AG20443 (cell line): ENCODE results near the gene KIF3B.
"Not testable (repeated sequence)": the region's sequence is repeated elsewhere in the genome, so short reads cannot be mapped to it uniquely, and the experiment has no call there.

Source experiments
- DNase-seq: peaks from one replicate; pipeline ENCODE4 v3.0.0; 2012; ENCODE audit warnings: low spot score, mixed read lengths

Gene KIF3B

DNA sequence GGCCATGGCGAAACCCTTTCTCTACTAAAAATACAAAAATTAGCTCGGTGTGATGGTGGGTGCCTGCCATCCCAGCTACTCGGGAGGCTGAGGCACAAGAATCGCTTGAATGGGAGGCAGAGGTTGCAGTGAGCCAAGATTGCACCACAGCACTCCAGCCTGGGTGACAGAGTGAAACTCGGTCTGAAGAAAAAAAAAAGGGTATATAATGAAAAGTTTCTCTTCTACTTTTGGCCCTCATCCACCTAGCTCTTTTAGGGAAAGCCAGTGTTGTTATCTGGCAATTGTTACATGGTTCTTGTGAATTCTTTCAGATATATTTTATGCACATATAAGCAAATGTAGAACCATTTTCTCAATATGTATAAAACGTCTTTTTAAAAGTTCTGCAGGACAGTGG, 19.0 kb downstream of the KIF3B start:
- no peak for DNase-seq

DNA sequence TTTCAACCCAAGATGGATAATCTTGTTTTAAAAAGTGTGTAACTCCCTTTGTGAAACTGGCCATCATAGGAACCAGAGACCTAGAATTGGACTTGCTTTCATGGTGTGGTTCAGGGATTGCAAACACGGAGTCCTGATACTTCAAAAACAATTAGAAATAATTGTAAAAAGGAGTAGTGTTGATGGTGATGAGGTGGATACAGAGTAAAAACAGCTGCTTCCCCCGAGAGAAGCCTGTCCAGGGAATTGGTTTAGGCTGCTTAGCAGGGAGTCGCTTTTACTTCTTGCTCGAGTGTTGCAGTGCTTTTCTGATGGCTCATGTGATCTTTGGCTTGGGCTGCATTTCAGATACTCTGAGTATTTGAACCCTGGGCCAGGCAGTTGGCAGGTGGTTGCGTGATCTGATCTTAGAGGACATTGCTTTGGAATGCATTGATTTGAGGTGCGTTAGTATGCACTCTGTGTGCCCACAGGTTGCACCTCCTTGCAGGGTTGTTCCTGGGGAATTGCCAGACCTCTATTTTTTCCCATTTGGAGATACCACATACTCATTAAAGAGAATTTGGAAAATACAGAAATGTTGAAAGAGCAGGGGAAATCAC, 19.5 kb downstream of the KIF3B start:
- no peak for DNase-seq

DNA sequence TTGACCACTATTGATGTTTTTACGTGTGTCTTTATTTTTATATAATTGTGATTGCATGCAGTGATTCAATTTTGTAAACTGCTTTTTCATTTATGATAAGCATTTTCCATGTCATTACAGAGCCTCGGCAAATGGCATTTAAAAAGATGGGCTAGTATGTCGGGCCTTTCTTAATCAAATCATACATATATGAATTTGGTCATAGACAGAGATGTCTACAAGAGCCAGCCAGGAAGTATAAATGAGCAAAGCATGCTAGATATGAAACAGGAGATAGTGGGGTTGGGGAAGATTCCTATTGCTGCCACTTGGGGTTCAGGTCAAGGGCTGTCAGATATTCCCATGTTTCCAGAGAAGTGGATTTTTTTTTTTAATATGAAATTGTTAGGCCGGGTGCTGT, 20.0 kb downstream of the KIF3B start:
- DNase-seq, result no peak

DNA sequence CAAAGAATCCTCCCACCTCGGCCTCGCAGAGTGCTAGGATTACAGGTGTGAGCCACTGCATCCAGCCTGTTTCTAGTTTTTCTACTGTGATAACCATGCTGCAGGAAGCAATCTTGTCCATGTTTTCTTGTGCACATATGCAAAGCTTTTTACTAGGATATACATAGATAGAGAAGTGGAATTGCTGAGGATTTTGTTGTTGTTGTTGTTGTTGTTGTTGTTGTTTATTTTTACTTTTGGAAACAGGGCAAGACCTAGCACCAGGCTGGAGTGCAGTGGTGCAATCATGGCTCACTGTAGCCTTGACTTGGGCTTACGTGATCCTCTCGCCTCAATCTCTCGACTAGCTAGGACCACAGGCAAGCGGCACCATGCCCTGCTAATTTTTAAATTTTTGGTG, 23.2 kb downstream of the KIF3B start:
- DNase-seq, result no peak

DNA sequence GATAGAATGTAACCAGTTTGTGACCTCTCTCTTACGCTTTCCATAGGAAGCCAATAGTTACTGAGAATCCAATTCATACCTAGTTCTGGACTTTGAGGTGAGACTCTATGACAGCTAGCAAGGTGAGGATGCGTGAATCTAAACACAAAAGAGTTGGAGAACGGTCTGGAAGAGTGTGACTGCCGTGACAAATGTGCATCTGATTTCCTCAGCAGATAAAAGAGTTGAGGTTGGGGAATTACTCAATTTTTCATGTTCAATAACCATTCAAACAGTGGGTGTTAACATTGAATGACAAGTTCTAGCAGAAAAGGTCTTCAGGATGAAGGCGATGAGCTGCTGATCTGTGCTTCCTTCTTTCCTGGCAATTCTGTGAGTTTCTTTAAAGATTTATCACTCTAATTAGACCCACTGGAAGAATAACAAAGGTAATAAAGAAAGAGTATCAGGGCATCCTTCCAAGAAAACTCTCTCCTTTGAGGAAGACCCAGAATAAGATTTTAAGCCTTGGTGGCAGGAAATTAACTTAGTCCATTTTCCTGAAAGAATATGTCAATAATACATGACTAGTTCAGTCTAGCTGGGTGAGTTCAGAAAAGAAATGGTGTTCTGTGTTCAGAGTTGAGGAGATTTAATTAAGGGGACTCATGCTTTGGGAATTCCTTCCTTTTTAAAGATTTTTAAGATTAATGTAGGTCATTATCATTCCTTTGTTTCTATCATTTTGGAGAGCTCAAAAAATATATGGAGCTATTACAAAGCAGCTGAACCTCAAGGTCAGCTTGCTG, 24.5 kb downstream of the KIF3B start:
- no peak for DNase-seq

DNA sequence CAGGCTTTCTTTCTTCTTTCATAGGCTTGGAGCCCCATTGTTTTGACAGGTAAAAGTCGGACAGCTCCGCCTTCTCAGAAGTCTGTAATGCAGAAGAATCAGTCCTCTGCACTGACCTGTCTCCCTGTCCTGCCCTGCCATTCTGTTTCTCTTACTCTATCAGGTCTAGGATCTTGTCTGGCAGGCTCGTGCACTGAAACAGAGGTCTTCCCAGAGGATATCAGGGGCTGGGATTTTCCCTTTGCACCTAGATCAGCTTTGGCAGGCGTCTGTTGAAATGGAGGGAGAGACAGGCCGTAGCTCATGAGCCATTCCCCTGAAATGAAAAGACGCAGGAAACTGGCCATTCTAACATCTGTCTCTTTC, 25.0 kb downstream of the KIF3B start:
- no peak for DNase-seq

DNA sequence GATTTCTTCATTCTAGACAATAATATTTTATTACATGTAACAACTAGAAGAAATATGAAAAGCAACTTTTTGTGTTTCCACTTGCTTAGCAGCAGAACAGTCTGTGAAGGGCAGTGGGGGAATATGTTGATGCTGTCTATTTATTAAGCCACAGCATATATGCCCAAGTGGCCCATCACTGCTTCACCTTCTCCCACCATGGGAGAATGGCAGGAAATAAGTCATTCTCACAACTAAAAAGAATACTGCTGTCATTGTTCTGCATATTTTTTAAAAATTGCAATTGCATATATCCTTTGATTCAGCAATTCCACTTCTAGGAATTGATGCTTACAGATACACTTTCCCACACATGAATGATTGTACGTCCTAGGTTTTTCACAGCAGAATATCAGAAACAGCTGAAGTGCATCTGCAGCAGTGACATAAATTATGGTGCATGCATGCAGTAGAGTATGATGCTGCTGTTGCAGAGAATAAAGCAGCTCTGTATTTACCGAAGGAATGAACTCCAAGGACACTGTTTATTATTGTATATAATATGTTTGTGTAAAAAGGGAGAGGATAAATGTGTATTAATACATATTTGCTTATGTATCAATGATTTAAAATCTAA, 26.8 kb downstream of the KIF3B start:
- no peak for DNase-seq

DNA sequence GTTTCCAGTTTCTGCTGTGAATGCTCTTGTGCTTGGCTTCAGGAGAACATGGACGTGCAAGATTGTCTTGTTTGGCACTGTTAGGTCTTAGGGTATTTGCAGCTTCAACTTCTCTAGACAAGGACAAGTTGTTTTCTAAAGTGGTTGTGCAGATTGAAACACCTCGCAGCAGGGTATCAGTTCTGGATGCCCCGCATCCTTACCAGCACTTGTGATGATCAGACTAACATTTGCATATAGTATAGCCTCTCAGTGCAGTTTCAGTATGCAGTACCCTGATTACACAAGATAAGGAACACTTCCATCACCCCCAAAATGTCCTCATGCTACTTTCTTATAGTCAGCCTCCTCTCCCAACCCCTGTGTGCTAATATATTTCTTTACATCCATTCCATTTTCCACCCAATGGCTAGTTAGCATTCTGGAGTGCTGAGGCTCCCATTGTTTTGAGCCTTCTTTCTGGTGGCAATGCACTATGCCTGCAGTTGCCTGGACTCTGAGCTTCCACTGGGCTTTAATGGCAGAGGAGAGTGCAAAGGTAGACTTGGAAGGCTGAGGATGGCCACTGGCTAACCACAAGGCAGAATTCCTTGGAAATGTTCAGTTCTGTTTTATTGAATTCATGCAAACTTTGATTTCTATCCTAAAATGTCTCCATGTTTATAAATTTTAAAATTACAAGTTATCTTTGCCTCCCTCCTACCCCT, 35.4 kb downstream of the KIF3B start:
- no peak for DNase-seq

DNA sequence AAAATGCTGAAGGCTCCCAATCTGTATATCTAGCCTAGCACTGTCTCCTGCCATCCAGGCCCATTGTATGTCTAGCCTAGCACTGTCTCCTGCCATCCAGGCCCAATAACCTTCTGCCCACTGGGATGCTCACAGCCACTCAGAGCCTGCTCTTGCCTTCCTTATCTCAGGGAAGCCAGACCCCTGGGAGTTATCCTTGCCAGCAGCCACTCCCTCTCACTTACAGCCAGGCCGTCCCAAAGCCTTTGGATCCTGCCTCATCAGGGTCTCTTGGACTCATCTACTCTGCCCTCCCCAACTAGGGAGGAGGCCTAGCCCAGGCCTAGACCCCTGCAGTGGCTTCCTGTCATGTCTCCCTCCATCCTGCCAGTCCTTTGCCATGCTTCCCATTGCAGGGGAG, 37.3 kb downstream of the KIF3B start:
- no peak for DNase-seq

DNA sequence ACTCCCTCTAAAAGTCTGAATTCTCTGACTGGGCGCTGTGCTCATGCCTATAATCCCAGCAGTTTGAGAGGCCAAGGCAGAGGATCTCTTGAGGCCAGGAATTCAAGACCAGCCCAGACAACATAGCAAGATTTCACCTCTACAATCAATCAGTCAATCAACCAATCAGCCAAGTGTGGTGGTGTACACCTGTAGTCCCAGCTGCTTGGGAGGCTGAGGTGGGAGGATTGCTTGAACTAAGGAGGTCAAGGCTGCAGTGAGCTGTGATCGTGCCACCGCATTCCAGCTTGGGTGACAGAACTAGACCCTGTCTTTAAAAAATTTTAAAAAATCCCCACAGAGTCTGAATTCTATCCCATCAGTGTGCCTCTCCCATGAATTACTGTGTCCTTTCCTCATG, 37.9 kb downstream of the KIF3B start:
- no peak for DNase-seq

DNA sequence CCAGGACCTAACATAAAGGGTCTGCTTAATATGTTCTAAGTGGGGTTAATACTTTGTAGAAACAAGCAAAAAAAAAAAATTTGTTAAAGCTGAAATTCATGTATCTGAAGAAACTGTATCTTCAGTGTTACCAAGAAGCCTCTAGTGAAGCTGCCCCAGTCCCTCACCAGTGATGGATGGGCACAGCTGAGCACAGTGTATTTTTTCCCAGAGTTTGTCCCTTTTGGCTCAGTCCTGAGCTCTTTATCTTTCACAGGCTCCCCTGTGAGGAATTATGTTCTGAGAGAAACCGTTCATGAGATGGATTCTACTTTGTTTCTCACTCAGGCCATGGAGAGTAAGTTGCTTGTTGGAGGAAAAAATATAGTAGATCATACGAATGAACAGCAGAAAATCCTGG, 38.4 kb downstream of the KIF3B start:
- no peak for DNase-seq

DNA sequence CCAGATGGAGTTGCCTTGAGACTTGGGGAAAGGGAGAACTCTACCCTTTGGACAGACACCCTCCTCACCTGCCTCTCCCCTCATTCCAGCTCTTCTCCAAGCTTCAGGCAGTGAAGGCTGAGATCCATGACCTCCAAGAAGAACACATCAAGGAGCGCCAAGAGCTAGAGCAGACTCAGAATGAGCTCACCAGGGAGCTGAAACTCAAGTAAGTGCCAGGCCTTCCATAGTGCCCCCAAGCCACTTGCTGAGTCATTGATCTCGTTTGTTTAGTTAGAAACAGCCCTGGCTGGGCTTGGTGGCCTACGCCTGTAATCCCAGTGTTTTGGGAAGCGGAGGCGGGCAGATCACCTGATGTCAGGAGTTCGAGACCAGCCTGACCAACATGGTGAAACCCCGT, 39.2 kb downstream of the KIF3B start:
- DNase-seq, result no peak

DNA sequence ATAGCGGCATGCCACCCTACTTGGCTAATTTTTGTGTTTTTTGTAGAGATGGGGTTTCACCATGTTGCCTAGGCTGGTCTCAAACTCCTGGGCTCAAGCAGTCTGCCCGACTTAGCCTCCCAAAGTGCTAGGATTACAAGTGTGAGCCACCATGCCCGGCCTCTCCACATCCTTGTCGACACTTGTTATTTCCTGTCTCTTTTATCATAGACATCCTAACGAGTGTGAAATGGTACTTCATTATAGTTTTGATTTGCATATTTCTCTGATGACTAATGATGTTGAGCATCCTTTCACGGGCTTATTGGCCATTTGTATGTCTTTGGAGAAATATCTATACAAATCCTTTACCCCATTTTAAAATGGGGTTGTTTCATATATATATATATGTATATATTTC, 41.6 kb downstream of the KIF3B start:
- DNase-seq, result no peak

DNA sequence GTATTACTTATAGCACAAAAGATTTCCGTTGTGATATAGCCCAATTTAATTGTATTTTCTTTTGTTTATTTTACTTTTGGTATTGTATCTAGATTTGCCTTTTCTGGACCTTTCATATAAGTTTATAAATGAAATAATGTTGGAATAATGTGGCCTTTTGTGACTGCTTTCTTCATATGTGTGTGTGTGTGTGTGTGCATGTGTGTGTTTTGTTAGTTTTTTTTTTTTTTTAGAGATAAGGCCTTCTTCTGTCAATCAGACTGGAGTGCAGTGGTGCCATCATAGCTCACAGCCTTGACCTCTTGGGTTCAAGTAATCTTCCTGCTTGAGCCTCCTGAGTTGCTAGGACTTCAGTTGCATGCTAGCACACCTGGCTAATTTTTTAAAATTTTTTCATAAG, 42.9 kb downstream of the KIF3B start:
- DNase-seq, result no peak

DNA sequence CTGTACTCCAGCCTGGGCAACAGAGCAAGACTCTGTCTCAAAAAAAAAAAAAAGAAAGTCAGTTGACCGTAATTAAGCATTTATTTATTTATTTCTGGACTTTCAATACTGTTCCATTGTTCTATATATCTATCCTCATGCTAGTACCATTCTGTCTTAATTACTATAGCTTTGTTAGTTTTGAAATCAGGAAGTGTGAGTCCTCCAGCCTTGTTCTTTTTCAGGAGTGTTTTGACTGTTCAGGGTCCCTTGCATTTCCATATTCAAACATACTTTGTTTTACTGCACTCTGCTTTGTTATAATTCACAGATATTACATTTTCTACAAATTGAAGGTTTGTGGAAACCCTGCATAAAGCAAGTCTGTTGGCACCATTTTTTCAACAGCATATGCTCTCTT, 43.9 kb downstream of the KIF3B start:
- no peak for DNase-seq

DNA sequence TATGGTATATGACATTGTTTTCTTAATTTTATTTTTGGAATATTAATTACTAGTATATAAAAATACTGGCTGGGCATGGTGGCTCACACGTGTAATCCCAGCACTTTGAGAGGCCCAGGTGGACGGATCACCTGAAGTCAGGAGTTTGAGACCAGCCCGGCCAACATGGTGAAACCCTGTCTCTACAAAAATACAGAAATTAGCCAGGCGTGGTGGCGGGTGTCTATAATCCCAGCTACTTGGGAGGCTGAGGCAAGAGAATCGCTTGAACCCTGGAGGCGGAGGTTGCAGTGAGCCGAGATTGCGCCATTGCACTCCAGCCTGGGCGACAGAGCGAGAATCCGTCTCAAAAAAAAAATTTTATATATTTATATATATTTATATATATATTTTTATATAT, 44.8 kb downstream of the KIF3B start:
- not testable (repeated sequence) for DNase-seq

DNA sequence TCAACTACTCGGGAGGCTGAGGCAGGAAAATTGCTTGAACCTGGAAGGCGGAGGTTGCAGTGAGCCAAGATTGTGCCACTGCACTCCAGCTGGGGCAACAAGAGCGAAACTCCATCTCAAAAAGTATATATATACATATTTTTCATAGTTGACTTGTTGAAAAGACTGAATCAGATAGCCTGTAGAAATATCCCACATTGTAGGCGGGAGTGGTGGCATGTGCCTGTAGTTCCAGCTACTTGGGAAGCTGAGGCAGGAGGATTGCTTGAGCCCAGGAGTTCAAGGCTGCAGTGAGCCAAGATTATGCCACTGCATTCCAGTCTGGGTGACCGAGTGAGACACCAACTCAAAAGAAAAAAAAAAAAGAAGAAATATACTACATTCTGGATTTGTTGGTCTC, 46.3 kb downstream of the KIF3B start:
- not testable (repeated sequence) for DNase-seq

DNA sequence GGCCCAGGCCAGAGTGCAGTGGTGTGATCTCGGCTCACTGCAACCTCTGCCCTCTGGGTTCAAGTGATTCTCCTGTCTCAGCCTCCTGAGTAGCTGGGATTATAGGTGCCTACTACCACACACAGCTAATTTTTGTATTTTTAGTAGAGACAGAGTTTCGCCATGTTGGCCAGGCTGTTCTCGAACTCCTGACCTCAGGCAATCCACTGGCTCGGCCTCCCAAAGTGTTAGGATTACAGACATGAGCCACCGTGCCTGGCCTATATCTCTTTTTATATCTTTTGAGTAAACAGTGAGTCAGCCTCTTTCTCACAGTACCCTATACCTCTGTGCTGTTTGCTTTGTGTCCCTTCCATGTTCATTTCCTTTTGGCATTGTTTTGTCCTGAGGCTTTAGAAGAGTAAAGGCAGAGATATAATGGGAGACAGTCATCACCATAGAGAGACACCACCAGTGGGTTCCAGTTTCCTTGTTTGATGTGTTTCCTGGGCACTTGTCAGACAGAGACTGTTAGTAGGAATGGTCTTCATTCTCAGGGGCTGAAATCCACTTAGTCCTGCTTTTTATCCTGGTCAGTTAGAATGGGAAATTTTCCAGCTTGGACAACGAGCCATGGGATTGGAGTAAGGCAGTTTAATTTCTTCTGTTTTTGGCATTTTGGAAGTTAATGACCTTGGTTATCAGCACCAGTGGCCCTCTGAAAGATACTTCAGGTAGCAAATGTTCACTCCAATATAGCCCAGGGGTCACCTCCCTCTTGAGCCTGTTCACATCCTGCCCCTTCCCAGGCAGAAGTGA, 48.5 kb downstream of the KIF3B start:
- no peak for DNase-seq

DNA sequence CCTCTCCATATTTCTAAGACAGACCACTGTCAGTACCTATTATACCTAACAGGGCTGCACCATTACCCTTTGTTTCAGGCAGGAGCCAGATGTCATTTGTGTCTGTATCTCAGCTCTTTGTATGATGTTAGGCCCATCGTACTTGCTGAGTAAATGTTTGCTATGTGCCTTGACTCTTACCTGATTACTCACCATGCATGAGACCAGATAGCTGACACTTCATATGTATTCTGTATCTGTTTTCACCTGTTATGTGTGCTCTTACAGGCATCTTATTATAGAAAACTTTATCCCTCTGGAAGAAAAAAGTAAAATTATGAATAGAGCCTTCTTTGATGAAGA, 49.0 kb downstream of the KIF3B start:
- DNase-seq, result no peak

DNA sequence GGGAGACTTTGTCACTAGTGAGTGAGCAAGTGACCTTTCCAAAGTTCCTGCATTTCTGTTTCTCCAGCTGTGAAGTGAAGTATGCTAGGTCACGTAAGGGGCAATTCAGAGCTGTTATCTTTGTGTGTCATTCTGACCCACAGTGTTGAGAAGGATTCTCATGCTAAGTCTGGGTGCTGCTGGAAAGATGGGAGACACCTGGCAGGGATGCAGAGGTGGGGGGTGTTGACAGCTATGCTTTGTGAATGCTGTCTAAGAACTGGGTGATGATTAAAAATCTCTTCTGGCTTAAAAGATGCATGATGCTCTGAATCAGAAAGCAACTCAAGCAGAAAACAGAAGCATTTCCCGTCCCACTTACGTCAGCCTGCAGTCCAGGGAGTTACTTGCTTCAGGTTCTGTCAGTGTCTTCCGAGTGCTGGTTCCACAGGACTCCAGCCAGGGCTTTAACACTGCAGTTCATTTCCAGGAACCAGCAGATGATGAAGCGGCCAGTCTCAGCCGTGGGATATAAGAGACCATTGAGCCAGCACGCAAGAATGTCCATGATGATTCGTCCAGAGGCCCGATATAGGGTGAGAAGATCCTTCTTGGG, 49.7 kb downstream of the KIF3B start:
- no peak for DNase-seq

DNA sequence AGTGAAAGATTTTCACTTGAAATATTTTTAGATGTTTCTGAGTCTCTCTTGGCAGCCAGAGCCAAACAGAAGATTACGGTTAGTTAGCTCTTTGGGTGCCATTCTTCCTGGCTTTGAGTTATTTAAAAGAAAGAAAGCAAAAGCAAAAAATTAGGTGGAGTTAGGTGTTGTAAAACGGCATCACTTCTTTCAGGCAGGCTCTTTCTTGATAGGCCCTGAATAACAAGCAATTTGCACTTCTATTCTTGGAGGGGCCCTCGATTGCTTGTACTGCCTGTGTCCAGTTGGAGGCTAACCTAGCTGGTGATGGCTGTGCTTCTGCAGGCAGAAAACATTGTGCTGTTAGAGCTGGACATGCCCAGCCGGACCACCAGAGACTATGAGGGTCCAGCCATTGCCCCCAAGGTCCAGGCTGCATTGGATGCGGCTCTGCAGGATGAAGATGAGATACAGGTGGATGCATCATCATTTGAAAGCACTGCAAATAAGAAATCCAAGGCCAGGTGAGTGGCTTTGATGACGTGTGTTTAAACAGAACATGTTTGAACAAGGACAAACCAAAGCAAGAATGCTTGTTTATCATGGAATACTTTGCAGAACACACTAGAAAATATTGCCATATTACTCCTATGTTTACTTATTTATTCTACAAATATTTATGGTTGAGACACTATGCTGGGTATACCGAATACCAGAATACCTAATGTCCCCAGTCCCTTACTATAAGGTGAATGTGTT, 52.5 kb downstream of the KIF3B start:
- no peak for DNase-seq
